Muscle of back (tissue), 11 donors: ENCODE results near the gene SPPL2C. TPM values are rescaled to one million over a fixed set of nuclear protein-coding genes. Genes with fewer than 3 reads are reported as not detected.

ENCODE experiments used
- DNase-seq, 3 donors: peaks; one replicate each; pipeline versions ENCODE4 v3.0.0 to v3.0.0-alpha.2; 2013
- polyA plus RNA-seq, 10 donors: library from polyadenylated mRNA; unstranded; fragments of 120-200 nt; gene quantifications; one replicate each; pipeline ENCODE4 v1.2.1, GENCODE V29; 2013; ENCODE audit not compliant: insufficient read length in 10 of 10

Gene SPPL2C
- polyA plus RNA-seq, 10 donors = not detected

GRCh38 chr17:45828171-45828570, 16.5 kb upstream of the SPPL2C start:
- no peak for DNase-seq

GRCh38 chr17:45828582-45829133, 16.0 kb upstream of the SPPL2C start:
- no peak for DNase-seq

GRCh38 chr17:45833920-45834319, 10.8 kb upstream of the SPPL2C start:
- no peak for DNase-seq

GRCh38 chr17:45834471-45835396, 9.9 kb upstream of the SPPL2C start:
- DNase-seq = no peak

DNA sequence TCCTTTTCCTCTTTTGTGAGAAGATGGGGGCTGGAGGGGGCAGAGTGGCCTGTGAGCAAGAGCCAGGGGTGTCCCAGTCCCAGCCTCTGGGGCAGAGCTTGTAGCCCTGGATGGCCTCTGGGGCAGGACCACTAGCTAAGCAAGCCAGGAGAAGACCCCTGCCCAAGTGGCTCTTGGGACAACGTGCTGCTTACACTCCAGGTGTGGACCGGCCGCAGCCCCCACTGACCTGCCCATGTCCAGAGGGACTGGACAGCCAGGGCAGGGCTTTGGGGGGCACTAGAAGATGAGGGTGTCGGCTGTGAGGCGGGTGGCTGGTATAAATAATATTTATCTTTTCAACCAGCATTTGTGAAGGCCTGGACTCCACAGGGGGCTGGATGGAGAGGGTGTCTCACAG, 9.2 kb upstream of the SPPL2C start:
- DNase-seq = no peak

GRCh38 chr17:45836047-45837044, 8.3 kb upstream of the SPPL2C start:
- no peak for DNase-seq

DNA sequence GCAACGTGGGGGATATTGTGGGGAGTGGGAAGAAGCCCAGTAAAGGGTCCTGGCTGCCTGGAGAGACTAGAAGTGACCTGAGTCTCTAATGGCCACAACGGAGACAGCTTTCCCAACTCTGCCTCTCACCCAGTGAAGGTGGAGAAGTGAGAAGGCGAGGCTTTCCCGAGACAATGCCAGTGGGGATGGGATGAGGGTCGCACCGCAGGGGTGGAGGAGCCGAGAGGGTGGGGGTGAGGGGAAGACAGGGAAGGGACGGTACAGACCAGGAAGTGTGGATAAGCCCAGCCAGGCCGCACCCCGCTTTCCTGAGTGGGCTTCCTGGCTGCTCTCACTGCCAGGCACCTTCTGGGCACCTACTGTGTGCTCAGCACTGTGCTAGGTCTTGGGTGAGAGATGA, 7.5 kb upstream of the SPPL2C start:
- no peak for DNase-seq

- DNase-seq = no peak
These were observed 7.1 kb upstream of the SPPL2C start for GRCh38 chr17:45837603-45838002.

DNA sequence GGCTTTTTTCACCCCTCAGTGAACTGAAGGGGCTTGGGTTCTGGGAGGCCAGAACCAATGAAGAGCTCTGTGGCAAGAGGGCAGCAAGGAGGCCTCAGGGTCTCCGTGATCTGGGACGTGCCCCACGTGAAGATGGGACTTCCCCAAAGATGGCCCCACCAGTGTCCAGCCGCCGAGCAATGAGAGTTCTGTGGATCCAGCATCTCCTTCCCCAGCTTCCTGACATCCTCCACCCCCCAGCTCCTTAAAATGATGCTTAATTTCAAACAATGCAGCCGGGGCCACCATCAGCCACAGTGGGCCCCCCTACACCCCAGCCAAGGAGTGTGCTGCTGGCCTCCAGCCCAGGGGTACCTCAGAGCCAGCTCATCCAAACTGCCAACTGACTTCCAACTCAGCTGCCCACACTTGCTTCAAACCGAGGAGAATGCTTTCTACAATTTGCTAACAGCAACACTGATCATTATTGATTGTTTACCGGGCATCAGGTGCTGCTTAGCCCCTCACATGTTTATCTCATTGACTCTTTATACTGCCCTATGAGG, 5.9 kb upstream of the SPPL2C start:
- DNase-seq = no peak

DNA sequence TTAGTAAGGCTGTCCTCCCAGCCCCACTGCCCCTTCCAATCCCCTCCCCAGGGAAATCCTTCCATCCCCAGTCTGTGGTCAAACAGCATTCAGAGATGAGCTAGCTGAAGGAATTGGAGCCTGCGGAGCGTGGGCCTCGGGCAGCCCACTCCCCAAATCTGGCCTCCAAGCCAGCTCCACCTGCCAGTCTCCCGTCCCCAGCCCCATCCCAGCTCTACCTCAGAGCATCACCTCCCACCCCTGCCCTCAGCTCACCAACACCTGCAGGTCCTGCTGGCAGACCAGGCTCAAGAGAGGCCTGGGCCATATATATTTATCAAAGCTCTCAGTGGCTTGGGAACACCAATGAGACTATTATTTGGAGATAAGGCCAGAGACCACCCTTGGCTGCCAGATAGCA, 5.2 kb upstream of the SPPL2C start:
- no peak for DNase-seq

DNA sequence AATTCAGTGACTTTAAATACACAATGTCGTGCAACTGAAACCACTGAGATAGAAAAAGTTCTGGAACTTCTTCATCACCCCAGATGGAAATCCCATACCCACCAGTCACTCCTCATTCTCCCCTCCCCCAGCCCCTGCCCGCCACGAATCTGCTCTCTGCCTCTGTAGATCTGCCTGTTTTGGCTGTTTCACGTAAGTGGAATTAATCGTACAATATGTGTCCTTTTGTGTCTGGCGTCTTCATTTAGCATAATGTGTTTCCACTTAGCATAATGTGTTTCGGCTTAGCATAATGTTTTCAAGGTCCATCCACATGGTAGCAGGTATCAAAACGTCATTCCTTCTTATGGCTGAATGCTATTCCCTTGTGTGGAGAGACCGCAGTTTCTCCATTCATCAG, 3.5 kb upstream of the SPPL2C start:
- no peak for DNase-seq

GRCh38 chr17:45841883-45842525, 2.7 kb upstream of the SPPL2C start:
- no peak for DNase-seq

- no peak for DNase-seq
These were observed 959 bp upstream of the SPPL2C start for GRCh38 chr17:45843722-45844121.

GRCh38 chr17:45845376-45846185, 900 bp downstream of the SPPL2C start:
- no peak for DNase-seq

GRCh38 chr17:45846223-45846622, 1.5 kb downstream of the SPPL2C start:
- DNase-seq = no peak

DNA sequence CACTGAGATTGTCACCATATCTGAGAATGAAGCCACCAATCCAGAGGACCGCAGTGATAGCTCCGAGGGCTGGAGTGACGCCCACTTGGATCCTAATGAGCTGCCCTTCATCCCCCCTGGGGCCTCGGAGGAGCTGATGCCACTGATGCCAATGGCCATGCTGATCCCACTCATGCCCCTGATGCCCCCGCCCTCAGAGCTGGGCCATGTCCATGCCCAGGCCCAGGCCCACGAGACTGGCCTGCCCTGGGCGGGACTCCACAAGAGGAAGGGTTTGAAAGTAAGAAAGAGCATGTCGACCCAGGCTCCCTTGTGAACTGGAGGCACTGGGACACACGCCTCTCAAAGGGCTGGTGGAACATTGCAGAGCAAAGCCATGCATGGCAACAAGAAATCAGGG, 2.0 kb downstream of the SPPL2C start:
- no peak for DNase-seq

DNA sequence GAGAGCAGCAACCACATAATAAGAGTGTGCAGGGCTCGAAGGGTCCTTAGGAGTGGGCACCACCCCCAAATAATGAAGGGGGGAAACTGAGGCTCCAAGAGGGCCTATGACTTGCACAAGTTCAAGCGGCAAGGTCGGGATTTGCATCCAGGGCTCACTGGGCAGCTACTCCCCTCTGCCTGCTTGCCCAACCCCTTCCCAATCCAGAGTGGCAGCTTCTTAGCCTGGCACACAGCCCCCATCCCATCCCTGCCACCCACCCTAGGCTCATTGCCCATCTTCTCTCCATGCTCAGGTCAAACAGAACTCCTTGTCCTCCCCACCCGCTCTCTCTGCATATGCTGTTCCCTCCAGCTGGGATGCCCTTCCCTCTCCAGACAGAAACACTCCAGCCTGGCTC, 2.4 kb downstream of the SPPL2C start:
- DNase-seq = no peak

- no peak for DNase-seq
These were observed 3.1 kb downstream of the SPPL2C start for GRCh38 chr17:45847747-45848146.

DNA sequence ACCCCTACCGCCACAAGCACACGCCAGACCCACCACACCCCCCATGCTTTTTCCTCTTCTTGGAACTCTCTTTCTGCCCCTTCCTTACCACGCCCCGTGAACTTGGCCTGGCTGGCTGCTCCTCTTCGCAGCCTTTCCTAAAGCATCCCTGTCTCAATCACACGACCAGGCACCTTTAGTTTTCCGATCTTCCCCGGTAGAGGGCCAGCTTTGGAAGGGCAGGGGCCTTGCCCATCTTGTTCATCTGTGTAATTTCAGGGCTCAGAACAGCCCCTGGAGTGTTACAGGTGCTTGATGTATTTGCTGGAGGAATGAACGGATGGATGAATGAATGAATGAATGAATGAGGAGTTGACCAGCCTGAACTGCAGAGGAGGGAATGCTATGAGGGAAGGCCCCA, 3.7 kb downstream of the SPPL2C start:
- DNase-seq = no peak

- DNase-seq = no peak
These were observed 4.3 kb downstream of the SPPL2C start for GRCh38 chr17:45848868-45849535.
